SK-N-SH treated with all-trans-retinoic acid at 6 μM for 48 hours (cell line): ENCODE data around the gene ABCC9.

Experiments
- ATAC-seq: fragments of 200-7000 bp; cut with Tn5 transposase; 3 replicates; pipeline ENCODE4 v1.9.1; 2020; ENCODE audit warnings: mild to moderate bottlenecking, moderate library complexity
- ARNTL ChIP-seq: fragments of 450-650 bp; formaldehyde crosslinking; IDR thresholded peaks from 2 replicates; pipeline ENCODE4 v1.5.0; 2020; ENCODE audit warnings: low read depth, mild to moderate bottlenecking, moderate library complexity, borderline replicate concordance
- BACH2 ChIP-seq: fragments of 250-450 bp; sonication (Bioruptor Pico); IDR thresholded peaks from 2 replicates; pipeline ENCODE4 v1.9.0; 2021; ENCODE audit warnings: mild to moderate bottlenecking, borderline replicate concordance
- CSDC2 ChIP-seq: fragments of 250-450 bp; sonication (Bioruptor Pico); IDR thresholded peaks from 2 replicates; pipeline ENCODE4 v1.5.0; 2020; ENCODE audit warnings: mild to moderate bottlenecking, moderate library complexity
- CSRNP3 ChIP-seq: fragments of 250-450 bp; sonication (Bioruptor Pico); IDR thresholded peaks from 2 replicates; pipeline ENCODE4 v1.5.1; 2021; ENCODE audit warnings: mild to moderate bottlenecking, moderate library complexity
- ESRRG ChIP-seq: fragments of 250-450 bp; sonication (Bioruptor Pico); IDR thresholded peaks from 2 replicates; pipeline ENCODE4 v1.6.1; 2021; ENCODE audit warnings: mild to moderate bottlenecking
- GLIS3 ChIP-seq: fragments of 250-450 bp; sonication (Bioruptor Pico); IDR thresholded peaks from 2 replicates; pipeline ENCODE4 v1.5.0; 2020; ENCODE audit warnings: mild to moderate bottlenecking, moderate library complexity
- OSR1 ChIP-seq: fragments of 250-450 bp; sonication (Bioruptor Pico); IDR thresholded peaks from 2 replicates; pipeline ENCODE4 v1.8.0; 2022; ENCODE audit warnings: moderate library complexity, mild to moderate bottlenecking, inconsistent platforms
- PPARA ChIP-seq: fragments of 250-450 bp; sonication (Bioruptor Pico); IDR thresholded peaks from 2 replicates; pipeline ENCODE4 v1.5.0; 2020; ENCODE audit warnings: mild to moderate bottlenecking, borderline replicate concordance
- RARB ChIP-seq: fragments of 250-450 bp; sonication (Bioruptor Pico); IDR thresholded peaks from 2 replicates; pipeline ENCODE4 v1.8.0; 2021; ENCODE audit warnings: mild to moderate bottlenecking, moderate library complexity
- SNAI2 ChIP-seq: fragments of 250-450 bp; sonication (Bioruptor Pico); IDR thresholded peaks from 2 replicates; pipeline ENCODE4 v1.5.0; 2020; ENCODE audit warnings: mild to moderate bottlenecking, moderate library complexity
- TCF4 ChIP-seq: fragments of 250-450 bp; sonication (Bioruptor Pico); IDR thresholded peaks from 2 replicates; pipeline ENCODE4 v1.8.0; 2021; ENCODE audit warnings: mild to moderate bottlenecking, moderate library complexity, borderline replicate concordance
- TOX ChIP-seq: fragments of 250-450 bp; sonication (Bioruptor Pico); IDR thresholded peaks from 2 replicates; pipeline ENCODE4 v1.8.0; 2021; ENCODE audit warnings: mild to moderate bottlenecking, moderate library complexity, borderline replicate concordance
- TSHZ2 ChIP-seq: fragments of 250-450 bp; sonication (Bioruptor Pico); IDR thresholded peaks from 2 replicates; pipeline ENCODE4 v1.5.0; 2020; ENCODE audit warnings: mild to moderate bottlenecking, moderate library complexity
- ZC3H10 ChIP-seq: fragments of 250-450 bp; sonication (Bioruptor Pico); IDR thresholded peaks from 2 replicates; pipeline ENCODE4 v1.5.1; 2021; ENCODE audit warnings: mild to moderate bottlenecking, moderate library complexity
- ZFP3 ChIP-seq: fragments of 250-450 bp; sonication (Bioruptor Pico); IDR thresholded peaks from 2 replicates; pipeline ENCODE4 v1.5.0; 2020; ENCODE audit warnings: mild to moderate bottlenecking, moderate library complexity
- ZFP30 ChIP-seq: fragments of 450-650 bp; formaldehyde crosslinking; IDR thresholded peaks from 2 replicates; pipeline ENCODE4 v1.5.0; 2022; ENCODE audit warnings: mild to moderate bottlenecking, moderate library complexity
- ZNF565 ChIP-seq: fragments of 450-650 bp; formaldehyde crosslinking; conservative IDR thresholded peaks from 2 replicates; pipeline ENCODE4 v1.5.0; 2020; ENCODE audit warnings: low read depth, mild to moderate bottlenecking, moderate library complexity
- ZNF8 ChIP-seq: fragments of 450-650 bp; formaldehyde crosslinking; IDR thresholded peaks from 2 replicates; pipeline ENCODE4 v1.5.0; 2020; ENCODE audit warnings: mild to moderate bottlenecking, moderate library complexity
- TF ChIP-seq, protein P1 (sequence below): fragments of 250-450 bp; sonication (Bioruptor Pico); IDR thresholded peaks from 2 replicates; pipeline ENCODE4 v1.8.0; 2021; ENCODE audit warnings: low read depth, mild to moderate bottlenecking, moderate library complexity, borderline replicate concordance
- TF ChIP-seq, protein P2 (sequence below): fragments of 250-450 bp; sonication (Bioruptor Pico); IDR thresholded peaks from 2 replicates; pipeline ENCODE4 v1.8.0; 2020; ENCODE audit warnings: mild to moderate bottlenecking, moderate library complexity, borderline replicate concordance

The ABCC9 gene

GRCh38 chr12:21827083-21827482 is 114.1 kb downstream of the ABCC9 start:
- no peak for ATAC-seq
- TF ChIP-seq ZFP3 (CRISPR knock-in tag) (no peak), OSR1 (CRISPR knock-in tag) (no peak), CSRNP3 (CRISPR knock-in tag) (no peak), ZC3H10 (no peak), ESRRG (CRISPR knock-in tag) (no peak)
- TF ChIP-seq, protein P1, sequence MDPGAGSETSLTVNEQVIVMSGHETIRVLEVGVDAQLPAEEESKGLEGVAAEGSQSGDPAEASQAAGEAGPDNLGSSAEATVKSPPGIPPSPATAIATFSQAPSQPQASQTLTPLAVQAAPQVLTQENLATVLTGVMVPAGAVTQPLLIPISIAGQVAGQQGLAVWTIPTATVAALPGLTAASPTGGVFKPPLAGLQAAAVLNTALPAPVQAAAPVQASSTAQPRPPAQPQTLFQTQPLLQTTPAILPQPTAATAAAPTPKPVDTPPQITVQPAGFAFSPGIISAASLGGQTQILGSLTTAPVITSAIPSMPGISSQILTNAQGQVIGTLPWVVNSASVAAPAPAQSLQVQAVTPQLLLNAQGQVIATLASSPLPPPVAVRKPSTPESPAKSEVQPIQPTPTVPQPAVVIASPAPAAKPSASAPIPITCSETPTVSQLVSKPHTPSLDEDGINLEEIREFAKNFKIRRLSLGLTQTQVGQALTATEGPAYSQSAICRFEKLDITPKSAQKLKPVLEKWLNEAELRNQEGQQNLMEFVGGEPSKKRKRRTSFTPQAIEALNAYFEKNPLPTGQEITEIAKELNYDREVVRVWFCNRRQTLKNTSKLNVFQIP (CRISPR knock-in tag), result no peak

GRCh38 chr12:21826618-21826910 is 114.7 kb downstream of the ABCC9 start:
- no peak for ATAC-seq
- TF ChIP-seq GLIS3 (CRISPR knock-in tag) (no peak), OSR1 (CRISPR knock-in tag) (no peak), ZFP30 (no peak), ARNTL (CRISPR knock-in tag) (no peak), SNAI2 (no peak), CSRNP3 (CRISPR knock-in tag) (no peak), ZNF565 (CRISPR knock-in tag) (no peak), ZFP3 (CRISPR knock-in tag) (no peak), CSDC2 (CRISPR knock-in tag) (no peak), ESRRG (CRISPR knock-in tag) (no peak), TOX (CRISPR knock-in tag) (no peak), RARB (CRISPR knock-in tag) (no peak), TCF4 (CRISPR knock-in tag) (no peak), PPARA (CRISPR knock-in tag) (no peak), ZNF8 (CRISPR knock-in tag) (no peak)
- TF ChIP-seq, protein P2, sequence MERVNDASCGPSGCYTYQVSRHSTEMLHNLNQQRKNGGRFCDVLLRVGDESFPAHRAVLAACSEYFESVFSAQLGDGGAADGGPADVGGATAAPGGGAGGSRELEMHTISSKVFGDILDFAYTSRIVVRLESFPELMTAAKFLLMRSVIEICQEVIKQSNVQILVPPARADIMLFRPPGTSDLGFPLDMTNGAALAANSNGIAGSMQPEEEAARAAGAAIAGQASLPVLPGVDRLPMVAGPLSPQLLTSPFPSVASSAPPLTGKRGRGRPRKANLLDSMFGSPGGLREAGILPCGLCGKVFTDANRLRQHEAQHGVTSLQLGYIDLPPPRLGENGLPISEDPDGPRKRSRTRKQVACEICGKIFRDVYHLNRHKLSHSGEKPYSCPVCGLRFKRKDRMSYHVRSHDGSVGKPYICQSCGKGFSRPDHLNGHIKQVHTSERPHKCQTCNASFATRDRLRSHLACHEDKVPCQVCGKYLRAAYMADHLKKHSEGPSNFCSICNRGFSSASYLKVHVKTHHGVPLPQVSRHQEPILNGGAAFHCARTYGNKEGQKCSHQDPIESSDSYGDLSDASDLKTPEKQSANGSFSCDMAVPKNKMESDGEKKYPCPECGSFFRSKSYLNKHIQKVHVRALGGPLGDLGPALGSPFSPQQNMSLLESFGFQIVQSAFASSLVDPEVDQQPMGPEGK (CRISPR knock-in tag), result no peak

GRCh38 chr12:21825886-21826617 is 115.2 kb downstream of the ABCC9 start:
- no peak for ATAC-seq
- no peak for TF ChIP-seq ZNF8 (CRISPR knock-in tag)

DNA sequence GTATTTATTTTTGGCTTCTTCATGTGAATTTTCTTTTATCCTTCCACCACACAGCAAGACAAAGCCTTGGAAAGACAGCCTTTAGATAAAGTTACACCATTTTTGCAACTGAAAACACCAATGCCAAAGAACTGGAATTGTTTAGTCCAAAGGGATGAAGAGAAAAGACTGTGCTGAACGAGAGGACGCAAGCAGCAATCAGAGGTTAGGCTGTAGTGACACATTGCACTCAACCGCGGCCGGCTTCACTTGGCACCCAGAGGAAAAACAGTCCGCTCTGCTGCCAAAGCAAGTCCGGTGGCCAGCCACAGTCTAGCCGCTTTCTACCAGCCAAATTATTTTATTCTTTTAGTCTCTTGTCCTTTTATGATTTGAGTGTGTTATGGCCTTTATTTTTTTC is 117.6 kb downstream of the ABCC9 start:
- ATAC-seq, result no peak
- TF ChIP-seq OSR1 (CRISPR knock-in tag) (no peak), ARNTL (CRISPR knock-in tag) (no peak), RARB (CRISPR knock-in tag) (no peak), TOX (CRISPR knock-in tag) (no peak), TCF4 (CRISPR knock-in tag) (no peak), CSRNP3 (CRISPR knock-in tag) (no peak), ZNF8 (CRISPR knock-in tag) (no peak), SNAI2 (no peak), BACH2 (CRISPR knock-in tag) (no peak), TSHZ2 (CRISPR knock-in tag) (no peak), GLIS3 (CRISPR knock-in tag) (no peak), PPARA (CRISPR knock-in tag) (no peak)
- TF ChIP-seq, protein P2 (CRISPR knock-in tag), result no peak
